Liver (tissue), 3 donors: ENCODE results near the gene TRAPPC3L.

Experiments
- CTCF ChIP-seq: fragments of 150-350 bp; IDR thresholded peaks from 2 replicates; pipeline ENCODE4 v1.5.1; 2017; ENCODE audit warnings: improper control_type of control experiment, low read depth, low read length; ENCODE audit not compliant: missing input control
- EGR1 ChIP-seq, 2 donors: IDR thresholded peaks; 2 replicates each; pipeline ENCODE4 v1.6.1; 2016 to 2018; ENCODE audit warnings: antibody characterized with exemption in 2 of 2, low read depth in 2 of 2
- donor health status: healthy.
- donor health status: healthy.

DNA sequence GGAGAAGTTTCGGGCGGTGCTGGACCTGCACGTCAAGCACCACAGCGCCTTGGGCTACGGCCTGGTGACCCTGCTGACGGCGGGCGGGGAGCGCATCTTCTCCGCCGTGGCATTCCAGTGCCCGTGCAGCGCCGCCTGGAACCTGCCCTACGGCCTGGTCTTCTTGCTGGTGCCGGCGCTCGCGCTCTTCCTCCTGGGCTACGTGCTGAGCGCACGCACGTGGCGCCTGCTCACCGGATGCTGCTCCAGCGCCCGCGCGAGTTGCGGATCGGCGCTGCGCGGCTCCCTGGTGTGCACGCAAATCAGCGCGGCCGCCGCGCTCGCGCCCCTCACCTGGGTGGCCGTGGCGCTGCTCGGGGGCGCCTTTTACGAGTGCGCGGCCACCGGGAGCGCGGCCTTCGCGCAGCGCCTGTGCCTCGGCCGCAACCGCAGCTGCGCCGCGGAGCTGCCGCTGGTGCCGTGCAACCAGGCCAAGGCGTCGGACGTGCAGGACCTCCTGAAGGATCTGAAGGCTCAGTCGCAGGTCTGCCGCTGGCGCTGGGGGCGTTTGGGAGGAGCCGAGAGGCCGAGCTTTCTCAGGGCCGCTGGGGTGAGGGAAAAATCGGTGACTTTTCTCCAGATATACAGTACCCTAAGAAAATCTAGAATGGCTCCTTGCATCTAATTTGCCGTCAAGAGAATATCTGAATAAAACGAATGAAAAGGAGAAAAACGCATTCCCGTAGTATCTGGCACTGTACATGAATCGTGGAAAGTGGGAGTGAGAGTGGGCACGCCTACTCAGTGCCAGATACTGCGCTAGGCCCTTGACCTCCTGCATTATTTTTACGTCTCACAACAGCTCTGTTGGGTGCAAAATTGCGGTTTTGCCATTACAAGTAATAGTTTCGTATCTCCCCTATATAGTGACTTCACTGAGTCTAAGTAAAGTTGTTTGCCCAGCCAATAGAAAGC lies 83.3 kb downstream of the TRAPPC3L start:
- no peak for TF ChIP-seq EGR1 (IDR thresholded peaks at IDR 0.05; ENCODE audit: low read depth in 2 of 2)
- no peak for TF ChIP-seq CTCF
